HFF-Myc (cell line): Measurements from ENCODE around the gene SPINT2.

Experiments
- DNase-seq: peaks from one replicate; pipeline ENCODE4 v3.0.0-alpha.2; 2011; ENCODE audit warnings: low read depth; ENCODE audit errors: extremely low read depth
- H3K4me3 ChIP-seq: replicated peaks from 2 replicates; pipeline ENCODE4 v1.5.1; 2011; ENCODE audit warnings: low read depth, mild to moderate bottlenecking, control low read depth, low read length
- CTCF ChIP-seq: IDR thresholded peaks from 2 replicates; pipeline ENCODE4 v1.5.1; 2012; ENCODE audit warnings: mild to moderate bottlenecking, low read depth, low read length, control low read depth; ENCODE audit errors: missing control alignments

SPINT2 gene

DNA sequence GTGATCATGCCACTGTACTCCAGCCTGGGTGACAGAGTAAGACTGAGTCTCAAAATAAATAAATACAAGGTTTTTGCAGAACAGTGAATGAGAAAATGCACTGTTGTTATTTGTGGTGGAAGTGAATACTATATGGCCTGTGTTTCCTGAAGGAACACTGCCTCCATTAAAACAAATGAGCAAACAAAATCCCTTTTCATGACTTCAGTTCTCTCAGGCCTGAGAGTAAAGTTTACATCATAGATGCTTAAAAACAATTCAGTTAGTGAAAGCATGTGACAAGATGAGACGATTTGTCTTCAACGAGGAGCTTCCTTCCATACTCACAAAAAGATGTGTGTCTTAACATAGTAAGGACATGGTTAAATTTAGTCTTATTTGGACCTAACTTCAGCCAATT, 14.4 kb downstream of the SPINT2 start:
- no peak for DNase-seq
- no peak overlapping the region for H3K4me3 ChIP-seq
- no peak for TF ChIP-seq CTCF

DNA sequence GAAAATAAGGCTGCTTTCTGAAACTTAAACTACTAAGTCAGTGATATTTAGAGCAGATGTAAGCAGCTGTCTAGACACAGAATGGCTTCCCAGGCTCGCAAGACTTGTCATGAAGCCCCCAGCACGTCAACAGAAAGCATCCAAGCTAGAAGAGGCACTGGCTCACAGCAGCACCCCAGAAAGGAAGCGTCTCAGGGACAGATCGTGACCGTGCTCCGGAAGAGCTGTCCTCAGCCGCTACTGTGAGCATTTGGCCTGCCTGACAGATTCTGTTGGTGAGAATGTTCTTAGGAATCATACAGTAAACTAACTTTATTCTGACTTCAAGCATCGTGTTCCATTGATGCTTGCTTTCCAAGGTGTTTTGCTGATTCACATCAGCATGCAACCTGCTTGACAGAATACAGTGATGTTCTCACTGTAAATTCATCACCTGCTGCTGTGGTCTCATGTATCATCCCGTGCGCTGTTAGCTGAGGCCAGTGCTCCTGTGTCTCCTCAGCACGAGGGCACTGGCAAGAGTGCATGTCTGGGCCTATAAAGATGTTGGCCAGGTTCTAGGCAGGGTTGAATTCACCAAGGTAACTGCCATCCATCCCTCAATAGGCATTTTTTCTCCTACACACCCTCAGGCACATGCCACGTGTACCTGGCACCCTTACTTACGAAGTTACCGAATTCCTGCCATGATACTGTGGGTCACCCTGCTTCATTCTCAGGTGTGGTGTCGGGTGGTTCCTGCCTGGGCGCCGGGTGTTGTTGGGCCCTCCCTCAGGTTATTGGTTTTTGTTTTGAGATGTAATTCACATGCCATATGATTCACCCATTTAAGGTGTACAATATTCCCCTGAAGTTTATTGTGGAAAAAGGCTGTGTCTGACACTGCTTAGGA, 15.9 kb downstream of the SPINT2 start:
- no peak for DNase-seq
- TF ChIP-seq CTCF, result no peak
- H3K4me3 ChIP-seq, result no peak overlapping the region

GRCh38 chr19:38281811-38282566, 17.6 kb downstream of the SPINT2 start:
- no peak for DNase-seq
- TF ChIP-seq CTCF, result no peak
- H3K4me3 ChIP-seq, result no peak overlapping the region

DNA sequence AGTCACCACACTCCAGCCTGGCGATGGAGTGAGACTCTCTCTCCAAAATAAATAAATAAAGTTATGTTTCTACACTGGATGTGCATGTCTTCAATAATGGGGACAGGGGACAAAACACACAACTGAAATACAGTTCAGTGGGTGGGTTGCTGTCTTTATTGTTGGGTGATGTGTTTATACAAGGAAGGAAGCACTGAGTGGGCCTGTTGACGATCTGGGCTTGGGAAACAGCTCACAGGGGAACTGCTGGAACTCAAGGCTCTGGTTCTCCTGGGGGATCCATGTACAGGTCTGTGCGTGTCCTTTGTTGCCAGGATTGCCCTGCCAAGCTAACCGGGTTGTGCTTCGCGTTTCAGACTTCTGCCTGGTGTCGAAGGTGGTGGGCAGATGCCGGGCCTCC, 18.9 kb downstream of the SPINT2 start:
- DNase-seq, result no peak
- no peak for TF ChIP-seq CTCF
- no peak overlapping the region for H3K4me3 ChIP-seq

DNA sequence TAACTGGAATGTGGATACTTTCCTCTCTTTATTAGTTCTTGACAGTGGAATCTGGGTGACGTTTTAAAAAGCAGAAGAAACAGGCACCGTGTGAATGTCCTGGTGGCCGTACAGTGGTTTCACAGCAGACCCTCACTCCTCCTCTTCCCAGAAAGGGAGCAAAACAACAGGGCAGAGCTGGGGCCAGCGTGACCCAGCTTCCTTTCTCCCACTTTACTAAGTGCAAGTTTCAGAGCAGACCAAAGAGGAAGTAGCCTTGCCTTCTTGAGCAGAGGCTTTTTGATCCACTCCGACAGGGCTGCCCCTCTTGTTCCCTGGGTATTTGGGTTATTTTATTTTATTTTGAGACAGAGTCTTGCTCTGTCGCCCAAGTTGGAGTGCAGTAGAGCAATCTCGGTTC, 20.0 kb downstream of the SPINT2 start:
- no peak for TF ChIP-seq CTCF
- H3K4me3 ChIP-seq, result no peak overlapping the region
- DNase-seq, result no peak

- TF ChIP-seq CTCF, result no peak
- no peak overlapping the region for H3K4me3 ChIP-seq
- DNase-seq, result no peak
Measured at GRCh38 chr19:38285567-38285966, 21.2 kb downstream of the SPINT2 start.
